HepG2 (cell line): Measurements from ENCODE around the gene FAM167B. TPM values are rescaled to one million over a fixed set of nuclear protein-coding genes. Genes with fewer than 3 reads are reported as not detected.

Experiments used
- KAT7 ChIP-seq: IDR thresholded peaks from 2 replicates; pipeline ENCODE4 v1.6.1; 2018; ENCODE audit warnings: borderline replicate concordance, missing compliant biosample characterization
- PCBP1 ChIP-seq: fragments of 200-400 bp; formaldehyde crosslinking; IDR thresholded peaks from 2 replicates; pipeline ENCODE4 v1.6.1; 2017; ENCODE audit warnings: mild to moderate bottlenecking, low read depth, low read length, borderline replicate concordance
- PITX1 ChIP-seq: sonication (generic); formaldehyde crosslinking; IDR thresholded peaks from 2 replicates; pipeline ENCODE4 v1.5.1; 2020; ENCODE audit warnings: mild to moderate bottlenecking, missing genetic modification reagents
- ZNF230 ChIP-seq: sonication (generic); formaldehyde crosslinking; IDR thresholded peaks from 2 replicates; pipeline ENCODE4 v1.4.0; 2020; ENCODE audit warnings: mild to moderate bottlenecking, missing genetic modification reagents
- ZSCAN29 ChIP-seq: sonication (generic); formaldehyde crosslinking; conservative IDR thresholded peaks from 2 replicates; pipeline ENCODE4 v1.4.0; 2020; ENCODE audit warnings: mild to moderate bottlenecking, missing genetic modification reagents
- polyA plus RNA-seq, 8 experiments: library from polyadenylated mRNA; depleted of rRNA in 3 of 8; stranded (reverse) in 7 of 8; unstranded in 1 of 8; fragments of >200 nt; fragmentation: Illumina TruSeq in 4 of 8; extraction: Trizol in 4 of 8; gene quantifications; 2 replicates each; pipeline versions ENCODE4 v1.2.1 to v1.2.3, GENCODE V29; 2011 to 2016; ENCODE audit warnings: low read depth in 4 of 8, missing spikeins in 1 of 8, mixed read lengths in 1 of 8; ENCODE audit not compliant: insufficient read depth in 1 of 8
- total RNA-seq, 5 experiments: library from RNA; depleted of rRNA; stranded (reverse); fragments of >200 nt; fragmentation: Illumina TruSeq; extraction: Trizol; gene quantifications; 2 replicates each; pipeline ENCODE4 v1.2.3, GENCODE V29; 2016; ENCODE audit warnings: low read depth in 1 of 5
- TF ChIP-seq, protein P1 (sequence below): sonication (generic); formaldehyde crosslinking; IDR thresholded peaks from 2 replicates; pipeline ENCODE4 v1.4.0; 2020; ENCODE audit warnings: mild to moderate bottlenecking, missing genetic modification reagents
- TF ChIP-seq, protein P2 (sequence below): sonication (generic); formaldehyde crosslinking; IDR thresholded peaks from 2 replicates; pipeline ENCODE4 v1.4.0; 2020; ENCODE audit warnings: mild to moderate bottlenecking, low read depth, missing genetic modification reagents
- TF ChIP-seq, protein P3 (sequence below): sonication (generic); formaldehyde crosslinking; IDR thresholded peaks from 2 replicates; pipeline ENCODE4 v1.5.1; 2020; ENCODE audit warnings: missing genetic modification reagents, mild to moderate bottlenecking, borderline replicate concordance
- TF ChIP-seq, protein P4 (sequence below): sonication (generic); formaldehyde crosslinking; IDR thresholded peaks from 2 replicates; pipeline ENCODE4 v1.4.0; 2020; ENCODE audit warnings: missing genetic modification reagents, mild to moderate bottlenecking, borderline replicate concordance
- TF ChIP-seq, protein P5 (sequence below): sonication (generic); formaldehyde crosslinking; IDR thresholded peaks from 2 replicates; pipeline ENCODE4 v1.4.0; 2020; ENCODE audit warnings: missing genetic modification reagents, borderline replicate concordance
- TF ChIP-seq, protein P6 (sequence below): sonication (generic); formaldehyde crosslinking; IDR thresholded peaks from 2 replicates; pipeline ENCODE4 v1.5.1; 2020; ENCODE audit warnings: missing genetic modification reagents, mild to moderate bottlenecking, borderline replicate concordance

The FAM167B gene
- total and polyA plus RNA-seq, 2 of the 13 experiments (the other 11 are each of a cell fraction or from before 2014, with no cell fraction given), result 0.15 to 0.70 TPM

DNA sequence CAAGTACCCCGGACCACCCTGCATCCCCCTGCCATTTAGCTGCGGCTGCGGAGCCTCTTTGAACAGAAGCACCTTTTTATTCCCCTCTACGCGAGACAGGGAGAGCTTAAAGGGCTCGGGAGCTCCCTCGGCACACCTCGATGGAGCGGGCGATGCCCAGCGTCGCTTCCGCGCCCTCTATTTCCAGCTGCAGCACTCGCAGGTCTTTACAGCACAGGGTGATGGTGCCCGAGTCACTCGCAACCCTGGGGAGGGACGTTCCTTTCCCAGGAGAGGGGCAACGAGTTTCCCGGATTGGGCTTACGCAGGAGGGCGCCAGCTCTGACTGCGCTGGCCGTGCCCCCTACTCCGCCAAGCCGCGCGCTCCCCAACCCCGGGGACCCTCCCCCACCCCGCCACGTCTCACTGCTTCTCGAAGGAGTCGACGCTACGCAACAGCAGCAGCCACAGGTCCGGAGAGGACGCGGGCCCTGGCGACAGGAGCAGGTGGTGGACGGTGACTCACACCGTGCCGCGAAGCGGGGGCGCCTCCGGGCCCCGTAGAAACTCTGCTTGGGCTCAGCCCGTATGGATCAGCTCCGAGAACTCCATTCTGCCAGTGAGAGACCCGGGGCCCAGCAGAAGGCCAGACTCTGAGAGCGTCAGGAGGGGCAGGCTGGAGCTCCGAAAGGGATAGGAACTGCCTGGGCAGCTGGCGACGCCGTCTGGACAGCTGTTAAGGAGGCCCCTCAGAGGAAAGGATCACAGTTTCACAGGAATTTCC lies 5.8 kb upstream of the FAM167B start (continued):
- TF ChIP-seq, protein P1, sequence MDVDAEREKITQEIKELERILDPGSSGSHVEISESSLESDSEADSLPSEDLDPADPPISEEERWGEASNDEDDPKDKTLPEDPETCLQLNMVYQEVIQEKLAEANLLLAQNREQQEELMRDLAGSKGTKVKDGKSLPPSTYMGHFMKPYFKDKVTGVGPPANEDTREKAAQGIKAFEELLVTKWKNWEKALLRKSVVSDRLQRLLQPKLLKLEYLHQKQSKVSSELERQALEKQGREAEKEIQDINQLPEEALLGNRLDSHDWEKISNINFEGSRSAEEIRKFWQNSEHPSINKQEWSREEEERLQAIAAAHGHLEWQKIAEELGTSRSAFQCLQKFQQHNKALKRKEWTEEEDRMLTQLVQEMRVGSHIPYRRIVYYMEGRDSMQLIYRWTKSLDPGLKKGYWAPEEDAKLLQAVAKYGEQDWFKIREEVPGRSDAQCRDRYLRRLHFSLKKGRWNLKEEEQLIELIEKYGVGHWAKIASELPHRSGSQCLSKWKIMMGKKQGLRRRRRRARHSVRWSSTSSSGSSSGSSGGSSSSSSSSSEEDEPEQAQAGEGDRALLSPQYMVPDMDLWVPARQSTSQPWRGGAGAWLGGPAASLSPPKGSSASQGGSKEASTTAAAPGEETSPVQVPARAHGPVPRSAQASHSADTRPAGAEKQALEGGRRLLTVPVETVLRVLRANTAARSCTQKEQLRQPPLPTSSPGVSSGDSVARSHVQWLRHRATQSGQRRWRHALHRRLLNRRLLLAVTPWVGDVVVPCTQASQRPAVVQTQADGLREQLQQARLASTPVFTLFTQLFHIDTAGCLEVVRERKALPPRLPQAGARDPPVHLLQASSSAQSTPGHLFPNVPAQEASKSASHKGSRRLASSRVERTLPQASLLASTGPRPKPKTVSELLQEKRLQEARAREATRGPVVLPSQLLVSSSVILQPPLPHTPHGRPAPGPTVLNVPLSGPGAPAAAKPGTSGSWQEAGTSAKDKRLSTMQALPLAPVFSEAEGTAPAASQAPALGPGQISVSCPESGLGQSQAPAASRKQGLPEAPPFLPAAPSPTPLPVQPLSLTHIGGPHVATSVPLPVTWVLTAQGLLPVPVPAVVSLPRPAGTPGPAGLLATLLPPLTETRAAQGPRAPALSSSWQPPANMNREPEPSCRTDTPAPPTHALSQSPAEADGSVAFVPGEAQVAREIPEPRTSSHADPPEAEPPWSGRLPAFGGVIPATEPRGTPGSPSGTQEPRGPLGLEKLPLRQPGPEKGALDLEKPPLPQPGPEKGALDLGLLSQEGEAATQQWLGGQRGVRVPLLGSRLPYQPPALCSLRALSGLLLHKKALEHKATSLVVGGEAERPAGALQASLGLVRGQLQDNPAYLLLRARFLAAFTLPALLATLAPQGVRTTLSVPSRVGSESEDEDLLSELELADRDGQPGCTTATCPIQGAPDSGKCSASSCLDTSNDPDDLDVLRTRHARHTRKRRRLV (CRISPR knock-in tag), result no peak
- TF ChIP-seq, protein P2, sequence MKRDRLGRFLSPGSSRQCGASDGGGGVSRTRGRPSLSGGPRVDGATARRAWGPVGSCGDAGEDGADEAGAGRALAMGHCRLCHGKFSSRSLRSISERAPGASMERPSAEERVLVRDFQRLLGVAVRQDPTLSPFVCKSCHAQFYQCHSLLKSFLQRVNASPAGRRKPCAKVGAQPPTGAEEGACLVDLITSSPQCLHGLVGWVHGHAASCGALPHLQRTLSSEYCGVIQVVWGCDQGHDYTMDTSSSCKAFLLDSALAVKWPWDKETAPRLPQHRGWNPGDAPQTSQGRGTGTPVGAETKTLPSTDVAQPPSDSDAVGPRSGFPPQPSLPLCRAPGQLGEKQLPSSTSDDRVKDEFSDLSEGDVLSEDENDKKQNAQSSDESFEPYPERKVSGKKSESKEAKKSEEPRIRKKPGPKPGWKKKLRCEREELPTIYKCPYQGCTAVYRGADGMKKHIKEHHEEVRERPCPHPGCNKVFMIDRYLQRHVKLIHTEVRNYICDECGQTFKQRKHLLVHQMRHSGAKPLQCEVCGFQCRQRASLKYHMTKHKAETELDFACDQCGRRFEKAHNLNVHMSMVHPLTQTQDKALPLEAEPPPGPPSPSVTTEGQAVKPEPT (CRISPR knock-in tag), result peak; percentile 100
- TF ChIP-seq, protein P3, sequence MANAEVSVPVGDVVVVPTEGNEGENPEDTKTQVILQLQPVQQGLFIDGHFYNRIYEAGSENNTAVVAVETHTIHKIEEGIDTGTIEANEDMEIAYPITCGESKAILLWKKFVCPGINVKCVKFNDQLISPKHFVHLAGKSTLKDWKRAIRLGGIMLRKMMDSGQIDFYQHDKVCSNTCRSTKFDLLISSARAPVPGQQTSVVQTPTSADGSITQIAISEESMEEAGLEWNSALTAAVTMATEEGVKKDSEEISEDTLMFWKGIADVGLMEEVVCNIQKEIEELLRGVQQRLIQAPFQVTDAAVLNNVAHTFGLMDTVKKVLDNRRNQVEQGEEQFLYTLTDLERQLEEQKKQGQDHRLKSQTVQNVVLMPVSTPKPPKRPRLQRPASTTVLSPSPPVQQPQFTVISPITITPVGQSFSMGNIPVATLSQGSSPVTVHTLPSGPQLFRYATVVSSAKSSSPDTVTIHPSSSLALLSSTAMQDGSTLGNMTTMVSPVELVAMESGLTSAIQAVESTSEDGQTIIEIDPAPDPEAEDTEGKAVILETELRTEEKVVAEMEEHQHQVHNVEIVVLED (CRISPR knock-in tag), result no peak
- no peak for TF ChIP-seq ZNF230
- TF ChIP-seq, protein P4, sequence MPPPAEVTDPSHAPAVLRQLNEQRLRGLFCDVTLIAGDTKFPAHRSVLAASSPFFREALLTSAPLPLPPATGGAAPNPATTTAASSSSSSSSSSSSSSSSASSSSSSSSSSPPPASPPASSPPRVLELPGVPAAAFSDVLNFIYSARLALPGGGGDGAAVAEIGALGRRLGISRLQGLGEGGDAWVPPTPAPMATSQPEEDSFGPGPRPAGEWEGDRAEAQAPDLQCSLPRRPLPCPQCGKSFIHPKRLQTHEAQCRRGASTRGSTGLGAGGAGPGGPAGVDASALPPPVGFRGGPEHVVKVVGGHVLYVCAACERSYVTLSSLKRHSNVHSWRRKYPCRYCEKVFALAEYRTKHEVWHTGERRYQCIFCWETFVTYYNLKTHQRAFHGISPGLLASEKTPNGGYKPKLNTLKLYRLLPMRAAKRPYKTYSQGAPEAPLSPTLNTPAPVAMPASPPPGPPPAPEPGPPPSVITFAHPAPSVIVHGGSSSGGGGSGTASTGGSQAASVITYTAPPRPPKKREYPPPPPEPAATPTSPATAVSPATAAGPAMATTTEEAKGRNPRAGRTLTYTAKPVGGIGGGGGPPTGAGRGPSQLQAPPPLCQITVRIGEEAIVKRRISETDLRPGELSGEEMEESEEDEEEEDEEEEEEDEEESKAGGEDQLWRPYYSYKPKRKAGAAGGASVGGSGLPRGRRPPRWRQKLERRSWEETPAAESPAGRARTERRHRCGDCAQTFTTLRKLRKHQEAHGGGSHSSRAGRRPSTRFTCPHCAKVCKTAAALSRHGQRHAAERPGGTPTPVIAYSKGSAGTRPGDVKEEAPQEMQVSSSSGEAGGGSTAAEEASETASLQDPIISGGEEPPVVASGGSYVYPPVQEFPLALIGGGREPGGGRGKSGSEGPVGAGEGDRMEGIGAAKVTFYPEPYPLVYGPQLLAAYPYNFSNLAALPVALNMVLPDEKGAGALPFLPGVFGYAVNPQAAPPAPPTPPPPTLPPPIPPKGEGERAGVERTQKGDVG (CRISPR knock-in tag), result no peak
- no peak for TF ChIP-seq PCBP1
- TF ChIP-seq, protein P5, sequence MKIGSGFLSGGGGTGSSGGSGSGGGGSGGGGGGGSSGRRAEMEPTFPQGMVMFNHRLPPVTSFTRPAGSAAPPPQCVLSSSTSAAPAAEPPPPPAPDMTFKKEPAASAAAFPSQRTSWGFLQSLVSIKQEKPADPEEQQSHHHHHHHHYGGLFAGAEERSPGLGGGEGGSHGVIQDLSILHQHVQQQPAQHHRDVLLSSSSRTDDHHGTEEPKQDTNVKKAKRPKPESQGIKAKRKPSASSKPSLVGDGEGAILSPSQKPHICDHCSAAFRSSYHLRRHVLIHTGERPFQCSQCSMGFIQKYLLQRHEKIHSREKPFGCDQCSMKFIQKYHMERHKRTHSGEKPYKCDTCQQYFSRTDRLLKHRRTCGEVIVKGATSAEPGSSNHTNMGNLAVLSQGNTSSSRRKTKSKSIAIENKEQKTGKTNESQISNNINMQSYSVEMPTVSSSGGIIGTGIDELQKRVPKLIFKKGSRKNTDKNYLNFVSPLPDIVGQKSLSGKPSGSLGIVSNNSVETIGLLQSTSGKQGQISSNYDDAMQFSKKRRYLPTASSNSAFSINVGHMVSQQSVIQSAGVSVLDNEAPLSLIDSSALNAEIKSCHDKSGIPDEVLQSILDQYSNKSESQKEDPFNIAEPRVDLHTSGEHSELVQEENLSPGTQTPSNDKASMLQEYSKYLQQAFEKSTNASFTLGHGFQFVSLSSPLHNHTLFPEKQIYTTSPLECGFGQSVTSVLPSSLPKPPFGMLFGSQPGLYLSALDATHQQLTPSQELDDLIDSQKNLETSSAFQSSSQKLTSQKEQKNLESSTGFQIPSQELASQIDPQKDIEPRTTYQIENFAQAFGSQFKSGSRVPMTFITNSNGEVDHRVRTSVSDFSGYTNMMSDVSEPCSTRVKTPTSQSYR (CRISPR knock-in tag), result peak; percentile 73; the same call in 1 of the 2 replicates
- TF ChIP-seq, protein P6, sequence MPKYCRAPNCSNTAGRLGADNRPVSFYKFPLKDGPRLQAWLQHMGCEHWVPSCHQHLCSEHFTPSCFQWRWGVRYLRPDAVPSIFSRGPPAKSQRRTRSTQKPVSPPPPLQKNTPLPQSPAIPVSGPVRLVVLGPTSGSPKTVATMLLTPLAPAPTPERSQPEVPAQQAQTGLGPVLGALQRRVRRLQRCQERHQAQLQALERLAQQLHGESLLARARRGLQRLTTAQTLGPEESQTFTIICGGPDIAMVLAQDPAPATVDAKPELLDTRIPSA, result no peak
- TF ChIP-seq KAT7 (CRISPR knock-in tag), result no peak; the same call in 1 of the 2 replicates
- 0 out of 2 replicates have a peak, but pooled peaks have one; percentile 26 for TF ChIP-seq ZSCAN29 (CRISPR knock-in tag)
- 0 out of 2 replicates have a peak, but pooled peaks have one; percentile 27 for TF ChIP-seq PITX1 (CRISPR knock-in tag)
